Endothelial cell (in vitro differentiated cells): ENCODE measurements around the gene LRCH1. TPM values are rescaled to one million over a fixed set of nuclear protein-coding genes. Genes with fewer than 3 reads are reported as not detected.
A peak's percentile ranks its signal among the peaks of the same experiment; 100 is the strongest.

Experiments used
- DNase-seq: peaks from one replicate; pipeline ENCODE4 v3.0.0; 2021; ENCODE audit warnings: low spot score
- H3K27ac Mint-ChIP-seq: one replicate; pipeline ENCODE4 v1.8.0; 2021; ENCODE audit warnings: mixed read lengths, inconsistent platforms; ENCODE audit not compliant: unreplicated experiment
- H3K27me3 Mint-ChIP-seq: one replicate; pipeline ENCODE4 v1.8.0; 2021; ENCODE audit warnings: mild to moderate bottlenecking, moderate library complexity, mixed read lengths, inconsistent platforms; ENCODE audit not compliant: unreplicated experiment
- H3K36me3 Mint-ChIP-seq: one replicate; pipeline ENCODE4 v1.8.0; 2021; ENCODE audit warnings: mild to moderate bottlenecking, low read depth, mixed read lengths, inconsistent platforms; ENCODE audit not compliant: unreplicated experiment
- H3K4me1 Mint-ChIP-seq: one replicate; pipeline ENCODE4 v1.8.0; 2021; ENCODE audit warnings: mild to moderate bottlenecking, mixed read lengths, inconsistent platforms; ENCODE audit not compliant: unreplicated experiment
- H3K4me3 Mint-ChIP-seq: one replicate; pipeline ENCODE4 v1.8.0; 2021; ENCODE audit warnings: mild to moderate bottlenecking, mixed read lengths, inconsistent platforms; ENCODE audit not compliant: unreplicated experiment
- H3K9me3 Mint-ChIP-seq: one replicate; pipeline ENCODE4 v1.8.0; 2021; ENCODE audit warnings: mixed read lengths, inconsistent platforms; ENCODE audit not compliant: unreplicated experiment
- CTCF ChIP-seq: fragments of 200-600 bp; sonication (generic); IDR thresholded peaks from one replicate; pipeline ENCODE4 v1.5.0; 2021; ENCODE audit warnings: antibody characterized with exemption; ENCODE audit not compliant: unreplicated experiment
- total RNA-seq: library from RNA; stranded (reverse); fragmentation: NEBNext Ultra II Directional; extraction: Animal tissue kit (Norgen Biotek cat#: 25700); gene quantifications from one replicate; pipeline ENCODE4 v1.2.1, GENCODE V29; 2021; ENCODE audit not compliant: unreplicated experiment

Gene LRCH1
- total RNA-seq, 1 donor from 2014 or later, result 45.6 TPM

GRCh38 chr13:46594374-46595078 is 41.6 kb downstream of the LRCH1 start:
- no peak for DNase-seq
- Mint-ChIP-seq H3K4me1 (peaks cover 77% of the 10 kb centered on the region), H3K27ac (peak overlapping the region; percentile 77), H3K4me3 (no peak overlapping the region), H3K36me3 (no peaks in the 10 kb centered on the region), H3K9me3 (no peaks in the 10 kb centered on the region), H3K27me3 (peaks cover 4% of the 10 kb centered on the region)
- no peak for TF ChIP-seq CTCF

- Mint-ChIP-seq H3K4me1 (peaks cover 73% of the 10 kb centered on the region), H3K9me3 (no peaks in the 10 kb centered on the region), H3K27me3 (peaks cover 4% of the 10 kb centered on the region), H3K27ac (peak overlapping the region; percentile 77), H3K4me3 (no peak overlapping the region), H3K36me3 (no peaks in the 10 kb centered on the region)
- TF ChIP-seq CTCF, result no peak
- no peak for DNase-seq
Observed at GRCh38 chr13:46595136-46595884, 42.3 kb downstream of the LRCH1 start.

GRCh38 chr13:46595885-46596275 is 42.9 kb downstream of the LRCH1 start:
- TF ChIP-seq CTCF, result no peak
- DNase-seq, result no peak
- Mint-ChIP-seq H3K9me3 (no peaks in the 10 kb centered on the region), H3K4me1 (peaks cover 75% of the 10 kb centered on the region), H3K4me3 (no peak overlapping the region), H3K27me3 (peaks cover 4% of the 10 kb centered on the region), H3K36me3 (no peaks in the 10 kb centered on the region), H3K27ac (peak overlapping the region; percentile 76)

- Mint-ChIP-seq H3K4me1 (peaks cover 78% of the 10 kb centered on the region), H3K27ac (peak overlapping the region; percentile 79), H3K4me3 (no peak overlapping the region)
Observed at GRCh38 chr13:46596466-46596865, 43.5 kb downstream of the LRCH1 start.

More at GRCh38 chr13:46596466-46596865, 43.5 kb downstream of the LRCH1 start:
- no peak for DNase-seq
- TF ChIP-seq CTCF, result no peak
- no peaks in the 10 kb centered on the region for H3K36me3 Mint-ChIP-seq
- H3K9me3 Mint-ChIP-seq, result no peaks in the 10 kb centered on the region
- H3K27me3 Mint-ChIP-seq, result peaks cover 4% of the 10 kb centered on the region
